Nephron progenitor cell (in vitro differentiated cells): ENCODE data around the gene MEIS2.

Experiments used
- DNase-seq: peaks from one replicate; pipeline ENCODE4 v3.0.0; 2021
- H3K27ac Mint-ChIP-seq: 2 replicates; pipeline ENCODE4 v1.8.0; 2021; ENCODE audit warnings: mild to moderate bottlenecking, moderate library complexity, mixed read lengths
- H3K27me3 Mint-ChIP-seq: 2 replicates; pipeline ENCODE4 v1.8.0; 2021; ENCODE audit warnings: mild to moderate bottlenecking, low read depth, mixed read lengths; ENCODE audit not compliant: poor library complexity
- H3K36me3 Mint-ChIP-seq: 2 replicates; pipeline ENCODE4 v1.8.0; 2021; ENCODE audit warnings: low read depth, mixed read lengths
- H3K4me1 Mint-ChIP-seq: 2 replicates; pipeline ENCODE4 v1.8.0; 2021; ENCODE audit warnings: mixed read lengths
- H3K4me3 Mint-ChIP-seq: 2 replicates; pipeline ENCODE4 v1.8.0; 2021; ENCODE audit warnings: mild to moderate bottlenecking, moderate library complexity, mixed read lengths
- H3K9me3 Mint-ChIP-seq: 2 replicates; pipeline ENCODE4 v1.8.0; 2021; ENCODE audit warnings: mild to moderate bottlenecking, moderate library complexity, mixed read lengths
- CTCF ChIP-seq: fragments of 200-600 bp; sonication (generic); IDR thresholded peaks from 2 replicates; pipeline ENCODE4 v1.5.0; 2021; ENCODE audit warnings: antibody characterized with exemption

Gene MEIS2

GRCh38 chr15:37084602-37085001 lies 15.7 kb downstream of the MEIS2 start:
- no peak overlapping the region for H3K27ac Mint-ChIP-seq
- peaks cover 96% of the 10 kb centered on the region for H3K36me3 Mint-ChIP-seq
- peaks cover 98% of the 10 kb centered on the region for H3K4me1 Mint-ChIP-seq
- no peak for TF ChIP-seq CTCF
- DNase-seq = no peak
- no peaks in the 10 kb centered on the region for H3K9me3 Mint-ChIP-seq
- H3K27me3 Mint-ChIP-seq = no peaks in the 10 kb centered on the region
- no peak overlapping the region for H3K4me3 Mint-ChIP-seq

GRCh38 chr15:37083610-37084009 lies 16.7 kb downstream of the MEIS2 start:
- no peak for DNase-seq
- no peaks in the 10 kb centered on the region for H3K9me3 Mint-ChIP-seq
- TF ChIP-seq CTCF = no peak
- peak overlapping the region; percentile 79 for H3K27ac Mint-ChIP-seq
- no peaks in the 10 kb centered on the region for H3K27me3 Mint-ChIP-seq
- peaks cover 96% of the 10 kb centered on the region for H3K36me3 Mint-ChIP-seq
- peak overlapping the region; percentile 49 for H3K4me3 Mint-ChIP-seq
- peaks cover 99% of the 10 kb centered on the region for H3K4me1 Mint-ChIP-seq

GRCh38 chr15:37081983-37082382 lies 18.4 kb downstream of the MEIS2 start:
- H3K27me3 Mint-ChIP-seq = no peaks in the 10 kb centered on the region
- H3K4me1 Mint-ChIP-seq = peaks cover 95% of the 10 kb centered on the region
- TF ChIP-seq CTCF = no peak
- no peak for DNase-seq
- H3K36me3 Mint-ChIP-seq = peaks cover 95% of the 10 kb centered on the region
- H3K4me3 Mint-ChIP-seq = peak overlapping the region; percentile 2
- H3K27ac Mint-ChIP-seq = peak overlapping the region; percentile 62
- H3K9me3 Mint-ChIP-seq = no peaks in the 10 kb centered on the region

- H3K27ac Mint-ChIP-seq = no peak overlapping the region
- no peak for TF ChIP-seq CTCF
- H3K4me1 Mint-ChIP-seq = peaks cover 79% of the 10 kb centered on the region
Measured at GRCh38 chr15:37080261-37080921, 20.0 kb downstream of the MEIS2 start.

GRCh38 chr15:37079726-37080125 lies 20.6 kb downstream of the MEIS2 start:
- no peak for DNase-seq
- H3K27me3 Mint-ChIP-seq = no peaks in the 10 kb centered on the region
- no peak overlapping the region for H3K27ac Mint-ChIP-seq
- no peaks in the 10 kb centered on the region for H3K9me3 Mint-ChIP-seq
- H3K36me3 Mint-ChIP-seq = peaks cover 95% of the 10 kb centered on the region
- no peak for TF ChIP-seq CTCF
- H3K4me3 Mint-ChIP-seq = no peak overlapping the region
- H3K4me1 Mint-ChIP-seq = peaks cover 72% of the 10 kb centered on the region

More at GRCh38 chr15:37080261-37080921, 20.0 kb downstream of the MEIS2 start:
- Mint-ChIP-seq H3K27me3 (no peaks in the 10 kb centered on the region), H3K9me3 (no peaks in the 10 kb centered on the region), H3K36me3 (peaks cover 95% of the 10 kb centered on the region), H3K4me3 (no peak overlapping the region)
- DNase-seq = no peak

- H3K27ac Mint-ChIP-seq = no peak overlapping the region
Measured at GRCh38 chr15:37078566-37078965, 21.8 kb downstream of the MEIS2 start.

More at GRCh38 chr15:37078566-37078965, 21.8 kb downstream of the MEIS2 start:
- no peak for TF ChIP-seq CTCF
- peaks cover 95% of the 10 kb centered on the region for H3K36me3 Mint-ChIP-seq
- peaks cover 60% of the 10 kb centered on the region for H3K4me1 Mint-ChIP-seq
- no peak for DNase-seq
- no peaks in the 10 kb centered on the region for H3K9me3 Mint-ChIP-seq
- H3K27me3 Mint-ChIP-seq = no peaks in the 10 kb centered on the region
- no peak overlapping the region for H3K4me3 Mint-ChIP-seq
